ENCODE results near the gene FIZ1.

FIZ1 gene

DNA sequence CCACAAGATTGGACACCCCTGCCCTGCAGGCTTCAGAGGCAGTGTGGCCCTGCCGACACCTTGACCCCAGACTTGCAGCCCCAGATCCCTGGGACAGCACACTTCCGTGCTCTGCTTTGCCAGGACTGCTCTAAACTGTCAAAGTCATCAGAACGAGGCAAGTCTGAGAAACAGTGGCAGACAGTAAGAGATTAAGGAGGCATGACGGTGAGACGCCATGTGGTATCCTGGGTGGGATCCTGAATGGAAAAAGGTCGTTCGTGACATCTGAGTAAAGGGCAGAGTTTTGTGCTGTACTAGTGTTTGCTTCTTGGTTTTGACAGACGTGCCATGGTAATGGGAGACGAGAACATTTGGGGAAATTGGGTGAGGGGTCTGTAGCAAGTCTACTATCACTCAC lies 32.5 kb downstream of the FIZ1 start:
- no peak for TF ChIP-seq CTCF (IDR thresholded peaks at IDR 0.05; ENCODE audit: borderline replicate concordance, insufficient read depth, low read depth, low read length)
- no peak overlapping the region for H3K4me3 ChIP-seq (ENCODE audit: low read depth, low read length)

GRCh38 chr19:55563261-55563690 lies 36.0 kb downstream of the FIZ1 start:
- no peak for TF ChIP-seq CTCF (IDR thresholded peaks at IDR 0.05; ENCODE audit: borderline replicate concordance, insufficient read depth, low read depth, low read length)
- H3K4me3 ChIP-seq (ENCODE audit: low read depth, low read length): no peak overlapping the region

GRCh38 chr19:55559684-55560083 lies 39.6 kb downstream of the FIZ1 start:
- TF ChIP-seq CTCF (IDR thresholded peaks at IDR 0.05; ENCODE audit: borderline replicate concordance, insufficient read depth, low read depth, low read length): no peak
- no peak overlapping the region for H3K4me3 ChIP-seq (ENCODE audit: low read depth, low read length)

- TF ChIP-seq CTCF (IDR thresholded peaks at IDR 0.05; ENCODE audit: borderline replicate concordance, insufficient read depth, low read depth, low read length): no peak
- H3K4me3 ChIP-seq (ENCODE audit: low read depth, low read length): no peak overlapping the region
These were observed 44.6 kb downstream of the FIZ1 start for GRCh38 chr19:55554741-55555152.

GRCh38 chr19:55554302-55554701 lies 45.0 kb downstream of the FIZ1 start:
- no peak for TF ChIP-seq CTCF (IDR thresholded peaks at IDR 0.05; ENCODE audit: borderline replicate concordance, insufficient read depth, low read depth, low read length)
- H3K4me3 ChIP-seq (ENCODE audit: low read depth, low read length): no peak overlapping the region

DNA sequence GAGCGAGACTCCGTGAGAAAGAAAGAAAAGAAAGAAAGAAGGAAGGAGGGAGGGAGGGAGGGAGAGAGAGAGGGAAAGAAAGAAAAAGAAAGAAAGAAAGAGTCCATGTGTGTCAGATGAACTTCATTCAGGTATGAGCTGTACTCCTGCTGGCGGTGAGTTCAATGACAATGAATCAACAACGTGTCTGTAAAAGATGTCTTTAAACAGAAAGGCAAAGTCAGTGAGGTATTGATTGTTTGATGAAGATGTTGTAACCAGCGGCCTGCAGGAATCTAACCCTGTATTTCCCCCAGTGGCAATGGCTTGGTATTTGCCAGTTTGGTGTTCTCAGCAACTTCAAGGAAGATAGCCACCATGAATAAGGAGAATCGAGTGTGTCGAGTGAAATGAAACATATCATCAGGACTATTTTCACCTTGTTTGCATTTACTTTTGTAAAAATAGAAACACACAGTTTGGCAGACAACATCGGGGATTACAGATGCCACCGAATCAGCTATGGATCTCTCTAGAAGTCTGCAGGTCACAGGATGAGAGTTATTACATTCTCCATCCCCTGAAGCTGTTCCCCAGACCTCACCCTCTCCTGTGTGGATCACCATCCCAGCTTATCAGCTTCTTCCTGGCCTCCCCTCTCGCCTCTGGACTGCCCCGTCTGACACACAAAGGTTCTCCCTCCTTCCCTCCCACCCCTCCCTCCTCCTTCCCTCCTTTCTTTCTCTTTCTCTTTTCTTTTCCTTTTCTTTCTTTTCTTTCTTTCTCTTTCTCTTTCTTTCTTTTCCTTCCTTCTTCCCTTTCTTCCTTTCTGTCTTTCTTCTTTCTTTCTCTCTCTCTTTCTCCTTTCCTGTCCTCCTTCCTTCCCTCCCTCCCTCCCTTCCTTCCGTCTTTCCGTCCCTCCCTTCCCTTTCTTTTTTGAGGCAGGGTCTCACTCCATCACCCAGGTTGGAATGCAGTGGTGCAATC lies 45.8 kb downstream of the FIZ1 start:
- H3K4me3 ChIP-seq (ENCODE audit: low read depth, low read length): no peak overlapping the region
- TF ChIP-seq CTCF (IDR thresholded peaks at IDR 0.05; ENCODE audit: borderline replicate concordance, insufficient read depth, low read depth, low read length): no peak

DNA sequence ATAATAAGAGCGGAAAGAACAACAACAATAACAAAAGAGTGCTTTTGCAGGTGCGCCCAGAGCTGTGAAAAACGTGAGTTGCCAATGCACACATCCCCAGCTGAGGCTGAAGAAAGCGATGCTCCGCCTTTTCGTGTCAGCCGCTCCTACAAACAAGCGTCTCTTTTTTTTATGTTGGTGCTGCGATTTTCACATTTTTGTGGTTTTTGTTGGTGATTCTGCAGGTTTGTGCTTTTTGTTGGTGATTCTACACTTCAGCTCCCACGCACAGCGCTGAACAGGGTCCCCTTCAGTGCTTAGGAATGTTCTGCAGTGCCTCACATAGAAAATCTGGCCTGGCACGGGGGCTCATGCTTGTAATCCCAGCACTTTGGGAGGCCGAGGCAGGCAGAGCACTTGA lies 46.7 kb downstream of the FIZ1 start:
- H3K4me3 ChIP-seq (ENCODE audit: low read depth, low read length): no peak overlapping the region
- TF ChIP-seq CTCF (IDR thresholded peaks at IDR 0.05; ENCODE audit: borderline replicate concordance, insufficient read depth, low read depth, low read length): no peak

Measured in GM12875 (cell line).